ENCODE data around the gene STEAP3.

GRCh38 chr2:119201815-119202214 lies 21.8 kb upstream of the STEAP3 start:
- TF ChIP-seq CTCF (IDR thresholded peaks at IDR 0.05) (no peak), POLR2A (IDR thresholded peaks at IDR 0.05) (no peak), EP300 (IDR thresholded peaks at IDR 0.05) (no peak)

Data from suprapubic skin (tissue), 3 donors.